B cell (primary cell): ENCODE measurements around the gene NANOS2.

ENCODE experiments used
- EZH2 ChIP-seq: IDR thresholded peaks from 2 replicates; pipeline ENCODE4 v1.6.1; 2012; ENCODE audit warnings: borderline replicate concordance, low read depth, mild to moderate bottlenecking, moderate library complexity, low read length; ENCODE audit not compliant: insufficient read depth, poor library complexity, severe bottlenecking
- TF ChIP-seq, protein P1 (sequence below): fragments of 200-600 bp; IDR thresholded peaks from one replicate; pipeline ENCODE4 v1.8.0; 2022; ENCODE audit warnings: antibody characterized with exemption, mild to moderate bottlenecking

DNA sequence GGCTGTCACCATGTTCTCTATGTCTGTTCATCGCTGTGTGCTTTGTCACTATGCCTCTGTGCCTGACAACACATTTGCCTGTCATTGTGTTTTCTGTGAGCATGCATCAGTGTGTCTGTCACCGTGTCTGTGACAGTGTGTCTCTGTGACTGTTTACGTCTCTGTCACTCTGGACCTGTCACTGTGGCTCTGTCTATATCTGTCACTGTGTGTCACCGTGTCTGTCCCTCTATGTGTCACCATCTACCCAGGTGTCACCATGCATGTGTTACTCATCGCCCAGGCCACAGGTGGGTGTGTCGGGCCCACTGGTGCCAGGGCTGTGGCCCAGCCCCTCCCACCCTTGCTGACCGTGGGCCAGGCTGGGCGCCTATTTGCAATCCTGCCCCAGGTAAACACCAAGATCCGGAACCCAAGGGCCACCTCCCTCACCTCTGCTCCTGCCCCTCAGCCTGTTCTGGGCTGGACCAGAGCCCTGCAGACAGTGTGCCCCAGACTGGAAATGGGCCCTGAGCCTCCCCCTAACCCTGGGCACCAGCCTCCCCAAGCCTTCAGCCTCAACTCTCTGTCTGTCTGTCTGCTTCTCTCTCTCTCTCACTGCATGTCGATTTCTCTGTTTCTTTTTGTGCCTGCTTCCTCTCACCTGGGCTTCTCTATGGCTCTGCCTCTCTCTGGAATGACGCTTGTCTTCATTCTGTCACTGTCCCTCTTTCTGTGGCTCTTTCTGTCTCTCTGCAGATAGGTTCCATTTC lies 36.4 kb downstream of the NANOS2 start:
- TF ChIP-seq, protein P1, sequence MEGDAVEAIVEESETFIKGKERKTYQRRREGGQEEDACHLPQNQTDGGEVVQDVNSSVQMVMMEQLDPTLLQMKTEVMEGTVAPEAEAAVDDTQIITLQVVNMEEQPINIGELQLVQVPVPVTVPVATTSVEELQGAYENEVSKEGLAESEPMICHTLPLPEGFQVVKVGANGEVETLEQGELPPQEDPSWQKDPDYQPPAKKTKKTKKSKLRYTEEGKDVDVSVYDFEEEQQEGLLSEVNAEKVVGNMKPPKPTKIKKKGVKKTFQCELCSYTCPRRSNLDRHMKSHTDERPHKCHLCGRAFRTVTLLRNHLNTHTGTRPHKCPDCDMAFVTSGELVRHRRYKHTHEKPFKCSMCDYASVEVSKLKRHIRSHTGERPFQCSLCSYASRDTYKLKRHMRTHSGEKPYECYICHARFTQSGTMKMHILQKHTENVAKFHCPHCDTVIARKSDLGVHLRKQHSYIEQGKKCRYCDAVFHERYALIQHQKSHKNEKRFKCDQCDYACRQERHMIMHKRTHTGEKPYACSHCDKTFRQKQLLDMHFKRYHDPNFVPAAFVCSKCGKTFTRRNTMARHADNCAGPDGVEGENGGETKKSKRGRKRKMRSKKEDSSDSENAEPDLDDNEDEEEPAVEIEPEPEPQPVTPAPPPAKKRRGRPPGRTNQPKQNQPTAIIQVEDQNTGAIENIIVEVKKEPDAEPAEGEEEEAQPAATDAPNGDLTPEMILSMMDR, result no peak
- TF ChIP-seq EZH2, result no peak
